HFF-Myc (cell line): ENCODE results near the gene SLC35C1.
"Not testable (repeated sequence)": the region's sequence is repeated elsewhere in the genome, so short reads cannot be mapped to it uniquely, and the experiment has no call there.

ENCODE experiments used
- DNase-seq: peaks from one replicate; pipeline ENCODE4 v3.0.0-alpha.2; 2011; ENCODE audit warnings: low read depth; ENCODE audit errors: extremely low read depth
- H3K4me3 ChIP-seq: replicated peaks from 2 replicates; pipeline ENCODE4 v1.5.1; 2011; ENCODE audit warnings: low read depth, mild to moderate bottlenecking, control low read depth, low read length
- CTCF ChIP-seq: IDR thresholded peaks from 2 replicates; pipeline ENCODE4 v1.5.1; 2012; ENCODE audit warnings: mild to moderate bottlenecking, low read depth, low read length, control low read depth; ENCODE audit errors: missing control alignments

The SLC35C1 gene

GRCh38 chr11:45832811-45833441 is 28.0 kb downstream of the SLC35C1 start:
- no peak for TF ChIP-seq CTCF
- no peak overlapping the region for H3K4me3 ChIP-seq
- DNase-seq: no peak

- H3K4me3 ChIP-seq: no peak overlapping the region
- TF ChIP-seq CTCF: no peak
- no peak for DNase-seq
Measured at GRCh38 chr11:45833761-45834160, 28.8 kb downstream of the SLC35C1 start.

- H3K4me3 ChIP-seq: no peak overlapping the region
- TF ChIP-seq CTCF: no peak
- DNase-seq: no peak
Measured at GRCh38 chr11:45834298-45834756, 29.4 kb downstream of the SLC35C1 start.

- no peak for DNase-seq
Measured at GRCh38 chr11:45839204-45839603, 34.3 kb downstream of the SLC35C1 start.

GRCh38 chr11:45840251-45840650 is 35.3 kb downstream of the SLC35C1 start:
- DNase-seq, H3K4me3 ChIP-seq: not testable (repeated sequence)

More at GRCh38 chr11:45839204-45839603, 34.3 kb downstream of the SLC35C1 start:
- no peak for TF ChIP-seq CTCF
- H3K4me3 ChIP-seq: no peak overlapping the region

GRCh38 chr11:45843158-45843924 is 38.4 kb downstream of the SLC35C1 start:
- H3K4me3 ChIP-seq: no peak overlapping the region
- DNase-seq: peak; percentile 71
- peak; percentile 96 for TF ChIP-seq CTCF

- H3K4me3 ChIP-seq: no peak overlapping the region
- no peak for TF ChIP-seq CTCF
- DNase-seq: no peak
Measured at GRCh38 chr11:45844822-45845578, 40.1 kb downstream of the SLC35C1 start.
